CD4-positive, alpha-beta T cell treated with Interferon gamma for 1 hour (primary cell): ENCODE results near the gene SESN2.

Experiments used
- DNase-seq: peaks from one replicate; pipeline ENCODE4 v3.0.0-alpha.2; 2020

SESN2 gene

GRCh38 chr1:28291711-28292110 lies 32.4 kb downstream of the SESN2 start:
- no peak for DNase-seq

GRCh38 chr1:28295936-28296335 lies 36.6 kb downstream of the SESN2 start:
- DNase-seq, result no peak

GRCh38 chr1:28296401-28297261 lies 37.3 kb downstream of the SESN2 start:
- no peak for DNase-seq

GRCh38 chr1:28297826-28298225 lies 38.5 kb downstream of the SESN2 start:
- no peak for DNase-seq

GRCh38 chr1:28298438-28298837 lies 39.1 kb downstream of the SESN2 start:
- no peak for DNase-seq

GRCh38 chr1:28301368-28302174 lies 42.3 kb downstream of the SESN2 start:
- no peak for DNase-seq

GRCh38 chr1:28302247-28302646 lies 42.9 kb downstream of the SESN2 start:
- no peak for DNase-seq

GRCh38 chr1:28306301-28306949 lies 47.1 kb downstream of the SESN2 start:
- DNase-seq, result no peak

- no peak for DNase-seq
Measured at GRCh38 chr1:28308750-28309149, 49.4 kb downstream of the SESN2 start.

- no peak for DNase-seq
Measured at GRCh38 chr1:28309702-28310101, 50.4 kb downstream of the SESN2 start.

GRCh38 chr1:28313702-28314546 lies 54.6 kb downstream of the SESN2 start:
- peak; percentile 59 for DNase-seq

- DNase-seq, result peak; percentile 2
Measured at GRCh38 chr1:28314547-28314941, 55.2 kb downstream of the SESN2 start.

GRCh38 chr1:28317014-28317413 lies 57.7 kb downstream of the SESN2 start:
- DNase-seq, result no peak

- DNase-seq, result no peak
Measured at GRCh38 chr1:28322194-28322593, 62.9 kb downstream of the SESN2 start.

- no peak for DNase-seq
Measured at GRCh38 chr1:28323720-28324119, 64.4 kb downstream of the SESN2 start.

- peak; percentile 6 for DNase-seq
Measured at GRCh38 chr1:28326515-28326914, 67.2 kb downstream of the SESN2 start.

GRCh38 chr1:28326984-28327383 lies 67.7 kb downstream of the SESN2 start:
- DNase-seq, result no peak

- DNase-seq, result peak; percentile 19
Measured at GRCh38 chr1:28327431-28327830, 68.1 kb downstream of the SESN2 start.

GRCh38 chr1:28328228-28328648 lies 68.9 kb downstream of the SESN2 start:
- no peak for DNase-seq

- DNase-seq, result no peak
Measured at GRCh38 chr1:28329395-28330153, 70.3 kb downstream of the SESN2 start.
